ENCODE data around the gene TRPM3. TPM values are rescaled to one million over a fixed set of nuclear protein-coding genes. Genes with fewer than 3 reads are reported as not detected.

TRPM3 gene
- total RNA-seq, 3 donors from 2014 or later: not detected

DNA sequence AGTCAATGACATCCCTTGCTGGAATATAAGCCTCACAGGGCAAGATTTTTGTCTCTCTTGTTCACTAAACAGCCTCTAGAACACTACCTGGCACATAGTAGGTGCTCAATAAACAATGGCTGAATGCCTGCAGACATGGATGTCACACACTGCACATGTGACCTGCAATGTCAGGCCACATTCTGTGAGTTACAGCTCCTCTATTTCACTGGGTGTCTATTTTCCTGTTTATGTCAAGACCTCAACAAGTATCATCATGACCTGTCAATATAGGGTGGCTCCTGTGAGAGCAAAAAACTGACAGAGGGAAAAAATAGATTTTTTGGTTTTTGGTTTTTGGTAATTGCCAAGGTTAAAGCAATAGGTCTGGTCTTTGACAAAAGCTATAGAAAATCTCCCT is 562.3 kb downstream of the TRPM3 start:
- Mint-ChIP-seq H3K36me3 (ENCODE audit: insufficient read depth) (no peaks in the 10 kb centered on the region), H3K4me1 (ENCODE audit: low read depth) (peaks cover 18% of the 10 kb centered on the region), H3K4me3 (no peak overlapping the region), H3K27me3 (ENCODE audit: low read depth) (no peaks in the 10 kb centered on the region), H3K9me3 (no peaks in the 10 kb centered on the region)
- ATAC-seq: no peak
- no peak for DNase-seq

DNA sequence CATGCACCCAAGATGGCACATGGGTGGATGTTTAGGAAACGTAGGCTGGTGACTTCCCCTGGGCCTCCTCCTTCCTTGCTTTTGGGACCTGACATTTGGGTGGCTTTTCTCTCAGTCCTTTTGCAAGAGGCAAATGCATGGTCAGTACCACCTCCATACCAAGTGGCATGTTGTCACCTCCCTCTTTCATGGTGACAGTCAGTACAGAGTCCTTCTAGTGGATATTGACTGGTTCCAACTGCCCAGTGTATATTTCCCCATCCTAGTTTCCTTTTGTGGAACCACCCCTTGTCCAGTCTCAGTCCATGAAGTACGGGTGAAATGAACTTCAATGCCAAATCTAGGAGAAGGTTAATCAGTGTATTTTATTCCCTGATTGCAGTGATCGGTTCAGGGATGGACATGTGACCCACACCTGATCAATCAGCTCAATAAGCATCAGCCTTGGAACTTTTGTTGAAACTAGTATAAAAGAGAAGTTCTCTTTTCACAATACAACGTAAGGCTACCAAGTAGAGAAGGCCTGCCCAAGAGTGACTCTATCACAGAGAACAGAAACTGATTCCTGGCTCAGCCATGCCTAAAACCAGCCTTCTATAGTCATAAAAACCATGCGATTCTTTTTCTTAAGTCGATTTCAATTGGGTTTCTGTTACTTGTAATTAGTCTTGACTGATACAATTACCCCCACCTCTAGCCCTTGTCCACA is 563.6 kb downstream of the TRPM3 start:
- Mint-ChIP-seq H3K4me3 (no peak overlapping the region), H3K27me3 (ENCODE audit: low read depth) (no peaks in the 10 kb centered on the region), H3K36me3 (ENCODE audit: insufficient read depth) (no peaks in the 10 kb centered on the region), H3K4me1 (ENCODE audit: low read depth) (peaks cover 6% of the 10 kb centered on the region), H3K9me3 (no peaks in the 10 kb centered on the region)
- DNase-seq (no peak), ATAC-seq (no peak)

DNA sequence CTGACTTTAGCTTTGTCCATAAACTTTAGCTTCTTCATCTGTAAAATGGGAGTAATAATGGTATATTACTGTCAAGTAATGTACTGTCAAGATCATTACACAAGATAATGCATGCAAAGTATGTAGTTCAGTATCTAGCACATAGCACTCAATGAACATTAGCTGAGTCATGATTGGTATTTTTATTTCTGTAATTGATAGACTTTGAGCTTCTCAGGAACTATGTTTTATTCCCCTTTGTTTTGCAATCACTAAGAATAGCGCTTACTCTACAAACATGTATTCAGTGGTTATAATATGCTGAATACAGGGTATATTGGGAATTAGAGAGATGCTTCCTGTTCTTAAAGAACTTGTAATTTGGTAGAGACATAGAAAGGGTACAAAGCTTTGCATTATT is 564.6 kb downstream of the TRPM3 start:
- no peaks in the 10 kb centered on the region for H3K9me3 Mint-ChIP-seq
- no peak for ATAC-seq
- H3K27me3 Mint-ChIP-seq (ENCODE audit: low read depth): no peaks in the 10 kb centered on the region

DNA sequence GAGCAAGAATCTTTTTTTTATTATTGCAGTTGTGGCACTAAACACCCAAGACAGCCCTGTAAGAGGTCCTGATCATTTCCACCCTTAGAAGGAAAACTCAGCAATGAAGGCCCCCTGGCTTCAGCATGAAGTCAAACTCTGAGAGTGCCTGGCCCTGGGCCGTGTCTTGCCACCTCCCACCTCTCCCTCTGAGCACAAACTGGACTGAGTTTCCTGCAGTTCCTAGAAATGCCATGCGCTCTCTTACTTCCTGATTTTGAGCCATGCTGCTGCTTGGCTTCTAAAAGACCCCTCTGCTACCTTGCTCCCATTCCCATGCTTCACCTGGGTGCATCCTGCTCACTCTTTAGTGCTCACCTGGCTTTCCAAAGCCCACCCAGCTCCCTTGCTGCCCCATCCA is 566.5 kb downstream of the TRPM3 start:
- no peaks in the 10 kb centered on the region for H3K9me3 Mint-ChIP-seq
- no peak for ATAC-seq
- no peak for DNase-seq
- no peak overlapping the region for H3K4me3 Mint-ChIP-seq
- H3K36me3 Mint-ChIP-seq (ENCODE audit: insufficient read depth): no peaks in the 10 kb centered on the region
- no peaks in the 10 kb centered on the region for H3K27me3 Mint-ChIP-seq (ENCODE audit: low read depth)
- H3K4me1 Mint-ChIP-seq (ENCODE audit: low read depth): no peaks in the 10 kb centered on the region

More for the DNA sequence above, 564.6 kb downstream of the TRPM3 start:
- no peak for DNase-seq
- H3K36me3 Mint-ChIP-seq (ENCODE audit: insufficient read depth): no peaks in the 10 kb centered on the region
- H3K4me1 Mint-ChIP-seq (ENCODE audit: low read depth): no peaks in the 10 kb centered on the region
- H3K4me3 Mint-ChIP-seq: no peak overlapping the region

DNA sequence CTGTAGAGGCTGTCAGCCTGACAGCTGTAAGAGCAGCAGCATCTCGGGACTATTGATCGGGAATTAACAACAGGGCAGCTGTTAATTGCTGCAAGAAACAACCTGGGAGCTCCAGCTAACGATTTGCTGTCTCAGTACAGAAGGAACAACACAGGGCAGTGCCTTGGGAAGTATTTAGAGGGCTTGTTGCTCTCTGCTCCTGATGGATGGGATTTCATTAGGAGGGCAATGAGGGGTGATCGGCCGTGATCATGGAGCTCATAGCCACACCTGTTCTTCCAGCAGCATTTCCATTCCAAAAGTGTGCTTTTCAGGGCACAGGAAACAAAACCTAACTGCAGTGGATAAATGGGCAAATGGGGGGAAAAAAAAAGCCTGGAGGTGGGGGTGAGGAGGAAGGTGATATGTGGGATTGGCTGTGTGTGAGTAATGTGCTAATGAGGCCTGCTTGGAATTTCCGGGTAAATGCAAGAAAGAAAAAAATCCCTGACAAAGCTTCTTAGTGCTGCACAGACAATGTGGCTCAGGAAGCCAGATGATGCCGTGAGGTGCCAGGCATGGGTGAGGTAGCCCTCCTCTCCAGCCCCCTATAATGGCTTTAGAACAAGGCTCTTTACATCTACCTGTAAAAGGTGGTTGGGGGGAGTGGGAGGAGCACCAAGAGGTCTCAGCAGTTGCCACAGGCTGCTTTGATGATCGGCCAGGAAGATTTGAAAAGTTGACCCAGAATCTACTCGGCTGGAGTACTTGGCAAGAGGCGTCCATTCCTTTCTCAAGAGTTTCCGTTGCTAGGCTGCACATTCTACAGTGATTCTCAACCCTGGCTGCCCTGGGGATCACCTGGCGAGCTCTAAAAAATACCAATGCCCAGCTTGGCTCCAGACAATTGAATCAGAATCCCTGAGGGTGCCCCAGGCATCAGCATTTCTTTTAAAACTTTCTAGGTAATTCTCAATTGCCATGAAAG is 567.4 kb downstream of the TRPM3 start:
- no peak for ATAC-seq
- Mint-ChIP-seq H3K4me1 (ENCODE audit: low read depth) (no peaks in the 10 kb centered on the region), H3K27me3 (ENCODE audit: low read depth) (no peaks in the 10 kb centered on the region), H3K4me3 (no peak overlapping the region), H3K9me3 (no peaks in the 10 kb centered on the region), H3K36me3 (ENCODE audit: insufficient read depth) (no peaks in the 10 kb centered on the region)
- no peak for DNase-seq

DNA sequence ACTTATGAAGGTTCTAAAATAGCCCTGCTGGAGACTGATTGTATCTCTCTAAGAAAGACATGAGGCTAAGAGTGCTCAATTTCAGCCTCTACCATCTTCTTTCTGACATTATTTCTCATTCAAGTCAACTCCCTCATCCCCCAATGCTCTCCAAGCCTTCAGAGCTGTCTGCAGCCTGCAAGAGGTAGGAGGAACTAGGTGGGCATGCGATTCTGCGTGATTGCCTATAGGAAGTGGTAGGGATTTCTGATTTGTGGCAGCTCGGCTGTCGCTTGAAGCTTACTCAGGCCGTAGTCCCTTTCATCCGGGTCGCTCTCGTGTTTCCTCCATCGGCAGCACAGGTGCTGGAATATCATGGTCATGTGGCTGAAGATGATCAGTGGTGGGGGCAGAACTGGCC is 568.9 kb downstream of the TRPM3 start:
- Mint-ChIP-seq H3K27me3 (ENCODE audit: low read depth) (no peaks in the 10 kb centered on the region), H3K36me3 (ENCODE audit: insufficient read depth) (no peaks in the 10 kb centered on the region), H3K4me3 (no peak overlapping the region), H3K9me3 (no peaks in the 10 kb centered on the region), H3K4me1 (ENCODE audit: low read depth) (no peaks in the 10 kb centered on the region)
- no peak for DNase-seq
- ATAC-seq: no peak

DNA sequence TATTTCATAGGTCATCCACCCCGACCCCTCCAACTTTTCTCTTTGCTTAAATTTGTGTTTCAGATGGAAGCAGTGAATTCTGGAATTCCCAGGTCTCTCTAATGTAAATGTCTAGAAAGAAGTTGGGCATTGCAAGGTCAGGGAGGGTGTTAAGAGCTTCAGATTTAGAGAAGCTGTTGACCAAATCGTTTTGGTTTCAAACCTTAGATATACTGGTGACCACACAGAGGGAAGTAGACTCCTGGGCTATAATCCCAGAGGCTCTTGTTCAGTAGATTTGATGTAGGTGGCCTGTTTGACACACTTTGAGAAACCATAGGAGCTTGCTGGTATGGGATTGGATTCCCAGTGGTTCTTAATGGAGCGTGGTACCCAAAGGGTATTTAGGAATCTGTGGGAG is 569.6 kb downstream of the TRPM3 start:
- H3K36me3 Mint-ChIP-seq (ENCODE audit: insufficient read depth): no peaks in the 10 kb centered on the region
- H3K27me3 Mint-ChIP-seq (ENCODE audit: low read depth): no peaks in the 10 kb centered on the region
- H3K4me1 Mint-ChIP-seq (ENCODE audit: low read depth): no peaks in the 10 kb centered on the region
- ATAC-seq (no peak), DNase-seq (no peak)
- no peaks in the 10 kb centered on the region for H3K9me3 Mint-ChIP-seq
- H3K4me3 Mint-ChIP-seq: no peak overlapping the region

DNA sequence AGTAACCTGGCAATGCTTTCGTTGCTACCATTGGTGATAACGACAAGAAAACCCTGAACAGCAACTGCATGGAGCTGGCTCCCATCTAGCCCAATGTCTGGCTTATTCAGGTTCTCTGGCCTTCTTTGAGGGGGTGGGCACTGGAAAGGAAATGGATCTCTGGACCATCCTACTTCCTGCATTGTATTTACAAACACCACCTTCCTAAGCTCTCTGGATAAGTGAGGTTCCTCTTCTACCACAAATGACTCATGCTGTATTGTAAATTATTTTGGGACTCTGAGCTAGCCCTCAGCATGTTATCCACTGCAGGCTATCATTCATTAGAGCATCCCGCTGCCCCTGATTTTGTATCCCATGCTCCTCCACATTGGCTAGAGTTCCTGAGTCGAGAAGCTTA is 570.0 kb downstream of the TRPM3 start:
- H3K9me3 Mint-ChIP-seq: no peaks in the 10 kb centered on the region
- H3K36me3 Mint-ChIP-seq (ENCODE audit: insufficient read depth): no peaks in the 10 kb centered on the region
- H3K4me3 Mint-ChIP-seq: no peak overlapping the region
- DNase-seq: no peak
- no peaks in the 10 kb centered on the region for H3K27me3 Mint-ChIP-seq (ENCODE audit: low read depth)
- ATAC-seq: no peak
- H3K4me1 Mint-ChIP-seq (ENCODE audit: low read depth): no peaks in the 10 kb centered on the region

DNA sequence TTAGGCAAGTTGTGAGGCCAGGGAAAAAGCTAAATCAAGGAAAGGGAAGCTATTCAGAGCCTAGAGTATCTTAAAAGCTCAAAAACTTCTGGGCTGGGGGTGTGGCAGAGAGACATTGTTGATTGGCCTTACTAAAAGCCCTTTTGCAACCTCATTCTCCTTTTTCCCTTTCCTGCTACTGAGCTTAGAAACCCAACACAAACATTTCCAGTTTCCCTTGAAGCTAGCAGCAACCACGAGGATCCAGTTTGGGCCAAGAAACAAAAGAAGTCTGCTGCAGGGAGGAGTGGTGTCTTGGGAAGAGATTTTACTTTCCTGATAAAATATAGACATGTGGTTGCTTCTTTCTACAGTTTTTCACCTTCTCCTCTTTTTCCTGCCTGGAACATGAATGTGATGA is 571.5 kb downstream of the TRPM3 start:
- ATAC-seq: no peak
- Mint-ChIP-seq H3K27me3 (ENCODE audit: low read depth) (no peaks in the 10 kb centered on the region), H3K9me3 (no peaks in the 10 kb centered on the region), H3K36me3 (ENCODE audit: insufficient read depth) (no peaks in the 10 kb centered on the region), H3K4me3 (no peak overlapping the region), H3K4me1 (ENCODE audit: low read depth) (no peaks in the 10 kb centered on the region)
- DNase-seq: no peak

DNA sequence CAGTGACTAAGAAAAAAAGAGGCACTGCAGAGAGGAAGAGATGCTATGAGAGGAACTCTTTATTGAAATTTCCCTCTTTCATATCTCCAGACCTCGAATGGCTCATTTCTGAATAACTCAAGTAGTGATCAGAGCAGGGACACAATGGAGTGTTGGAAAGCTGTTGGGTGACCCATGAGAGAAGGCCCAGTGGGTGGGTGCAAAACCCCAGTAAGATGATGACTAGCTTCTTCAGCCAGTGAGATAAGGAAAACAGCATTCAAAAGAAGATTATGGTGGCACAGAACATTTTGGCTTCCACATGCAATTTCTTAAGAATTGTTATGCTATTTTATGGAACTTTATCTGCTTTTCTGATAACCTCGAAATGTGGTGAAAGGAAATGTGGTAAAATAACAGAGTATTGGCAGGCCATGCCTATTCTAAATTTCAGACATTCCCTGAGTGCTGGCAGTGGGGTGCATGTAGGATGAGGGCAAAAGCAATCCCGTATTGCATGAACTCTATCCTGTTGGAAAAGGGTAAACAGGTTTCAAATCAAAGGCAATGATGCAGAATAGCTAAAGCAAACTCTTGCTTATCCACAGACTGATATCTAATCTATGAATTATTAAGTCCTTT is 579.0 kb downstream of the TRPM3 start:
- Mint-ChIP-seq H3K4me3 (no peak overlapping the region), H3K9me3 (no peaks in the 10 kb centered on the region), H3K27me3 (ENCODE audit: low read depth) (no peaks in the 10 kb centered on the region), H3K36me3 (ENCODE audit: insufficient read depth) (no peaks in the 10 kb centered on the region), H3K4me1 (ENCODE audit: low read depth) (no peaks in the 10 kb centered on the region)
- DNase-seq (no peak), ATAC-seq (no peak)

DNA sequence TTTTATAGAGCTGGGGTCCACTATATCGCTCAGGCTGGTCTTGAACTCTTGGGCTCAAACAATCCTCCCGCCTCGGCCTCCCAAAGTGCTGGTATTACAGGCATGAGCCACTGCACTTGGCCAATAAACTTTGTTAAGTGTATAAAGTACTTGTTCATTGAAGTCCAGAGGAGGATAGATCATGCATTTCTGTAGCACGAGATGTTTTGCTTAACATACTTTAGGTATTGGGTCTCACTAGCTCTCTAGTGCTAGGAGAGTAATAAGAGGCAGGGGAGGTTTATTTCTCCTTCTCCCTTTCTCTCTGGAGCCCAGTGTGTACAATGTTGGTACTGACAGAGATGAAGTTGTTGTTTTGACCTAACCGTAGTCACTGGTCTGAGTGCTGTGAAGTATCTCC is 581.4 kb downstream of the TRPM3 start:
- H3K4me1 Mint-ChIP-seq (ENCODE audit: low read depth): no peaks in the 10 kb centered on the region
- ATAC-seq (no peak), DNase-seq (no peak)
- H3K9me3 Mint-ChIP-seq: no peaks in the 10 kb centered on the region
- H3K36me3 Mint-ChIP-seq (ENCODE audit: insufficient read depth): no peaks in the 10 kb centered on the region
- H3K4me3 Mint-ChIP-seq: no peak overlapping the region
- no peaks in the 10 kb centered on the region for H3K27me3 Mint-ChIP-seq (ENCODE audit: low read depth)

DNA sequence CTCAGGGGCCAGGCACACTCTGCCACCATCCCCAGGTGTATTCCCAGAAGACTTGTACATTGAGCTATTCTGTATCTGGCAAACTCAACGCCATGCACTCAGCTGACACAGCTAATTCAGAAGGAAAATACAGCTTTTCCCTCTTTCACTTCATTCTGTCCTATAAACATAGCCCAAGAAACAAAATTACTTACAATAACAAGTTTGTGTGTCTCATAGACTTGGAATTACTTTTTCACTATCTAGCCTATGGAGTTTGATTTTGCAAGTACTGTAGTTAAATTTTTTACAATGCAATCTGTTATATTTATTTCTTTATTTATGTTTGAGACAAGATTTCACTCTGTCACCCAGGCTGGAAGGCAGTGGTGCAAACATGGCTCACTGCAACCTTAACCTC is 581.9 kb downstream of the TRPM3 start:
- no peaks in the 10 kb centered on the region for H3K9me3 Mint-ChIP-seq
- ATAC-seq: no peak
- no peak overlapping the region for H3K4me3 Mint-ChIP-seq
- H3K36me3 Mint-ChIP-seq (ENCODE audit: insufficient read depth): no peaks in the 10 kb centered on the region
- H3K27me3 Mint-ChIP-seq (ENCODE audit: low read depth): no peaks in the 10 kb centered on the region
- no peak for DNase-seq
- H3K4me1 Mint-ChIP-seq (ENCODE audit: low read depth): no peaks in the 10 kb centered on the region

DNA sequence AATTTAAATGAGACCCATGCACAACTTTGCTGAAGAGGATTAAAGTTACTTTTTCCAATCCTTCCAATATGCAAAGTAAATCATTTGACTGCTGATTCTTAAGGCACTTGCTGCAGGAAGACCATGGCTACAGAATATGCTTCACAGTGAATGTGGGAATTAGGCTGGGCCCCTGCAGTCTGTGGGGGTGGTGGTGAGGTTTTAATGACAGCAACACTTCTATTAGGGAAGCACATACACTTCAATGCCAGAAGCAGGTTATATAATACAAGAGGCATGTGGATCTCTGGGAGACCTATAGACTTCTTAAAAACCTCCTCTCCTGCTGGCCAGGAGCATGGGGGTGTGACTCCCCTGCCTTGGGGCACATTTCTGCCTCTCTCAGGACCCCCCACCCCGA is 582.4 kb downstream of the TRPM3 start:
- H3K4me1 Mint-ChIP-seq (ENCODE audit: low read depth): no peaks in the 10 kb centered on the region
- no peaks in the 10 kb centered on the region for H3K27me3 Mint-ChIP-seq (ENCODE audit: low read depth)
- H3K4me3 Mint-ChIP-seq: no peak overlapping the region
- no peaks in the 10 kb centered on the region for H3K36me3 Mint-ChIP-seq (ENCODE audit: insufficient read depth)
- DNase-seq: no peak
- H3K9me3 Mint-ChIP-seq: no peaks in the 10 kb centered on the region
- no peak for ATAC-seq

DNA sequence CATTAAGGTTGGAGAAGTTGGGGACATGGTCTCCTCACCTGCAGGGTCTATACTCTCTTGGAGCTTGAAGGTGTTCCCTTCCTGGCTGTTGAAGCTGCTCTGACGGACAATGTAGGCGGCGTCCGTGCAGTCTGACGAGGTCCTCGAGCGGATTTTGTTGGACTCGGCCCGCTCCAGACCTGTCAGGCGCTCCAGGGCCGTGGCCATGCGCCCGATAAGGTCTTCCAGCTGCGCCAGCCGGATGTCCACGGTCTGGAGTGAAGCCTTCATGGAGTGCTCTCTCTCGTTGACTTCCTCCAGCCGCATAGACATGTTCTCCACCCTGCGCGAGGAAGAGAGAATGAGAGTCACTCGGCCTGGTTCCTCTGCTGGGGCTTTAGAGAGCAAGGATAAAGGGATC is 584.3 kb downstream of the TRPM3 start:
- Mint-ChIP-seq H3K4me3 (no peak overlapping the region), H3K36me3 (ENCODE audit: insufficient read depth) (no peaks in the 10 kb centered on the region), H3K9me3 (no peaks in the 10 kb centered on the region), H3K27me3 (ENCODE audit: low read depth) (no peaks in the 10 kb centered on the region), H3K4me1 (ENCODE audit: low read depth) (peaks cover 4% of the 10 kb centered on the region)
- DNase-seq (no peak), ATAC-seq (no peak)
